GM23338 (cell line): ENCODE data around the gene GREB1L. TPM values are rescaled to one million over a fixed set of nuclear protein-coding genes. Genes with fewer than 3 reads are reported as not detected.
A peak's percentile ranks its signal among the peaks of the same experiment; 100 is the strongest.

Experiments
- ATAC-seq: fragments of 200-7000 bp; cut with Tn5 transposase; 3 replicates; pipeline ENCODE4 v1.9.1; 2020
- DNase-seq: peaks from one replicate; pipeline ENCODE4 v3.0.0-alpha.2; 2015; ENCODE audit warnings: low spot score
- H2AFZ ChIP-seq: fragments of 200-600 bp; sonication (generic); 2 replicates; pipeline ENCODE4 v1.8.0; 2016; ENCODE audit warnings: antibody characterized with exemption, mild to moderate bottlenecking, moderate library complexity
- H3F3A ChIP-seq: fragments of 200-600 bp; sonication (generic); replicated peaks from 2 replicates; pipeline ENCODE4 v1.8.0; 2017; ENCODE audit warnings: antibody characterized with exemption, mixed run types, low read depth
- H3K27ac ChIP-seq: fragments of 200-600 bp; sonication (generic); 2 replicates; pipeline ENCODE4 v1.6.1; 2016; ENCODE audit warnings: low read depth
- H3K27me3 ChIP-seq: fragments of 200-600 bp; sonication (generic); 2 replicates; pipeline ENCODE4 v1.8.0; 2016; ENCODE audit warnings: mild to moderate bottlenecking, mixed run types, moderate library complexity; ENCODE audit not compliant: insufficient read depth
- H3K36me3 ChIP-seq: fragments of 200-600 bp; sonication (generic); 2 replicates; pipeline ENCODE4 v1.8.0; 2016; ENCODE audit warnings: mild to moderate bottlenecking; ENCODE audit not compliant: insufficient read depth
- H3K4me1 ChIP-seq: fragments of 200-600 bp; sonication (generic); 2 replicates; pipeline ENCODE4 v1.8.0; 2016; ENCODE audit warnings: mild to moderate bottlenecking, moderate library complexity; ENCODE audit not compliant: insufficient read depth
- H3K4me2 ChIP-seq: fragments of 200-600 bp; sonication (generic); 2 replicates; pipeline ENCODE4 v1.7.1; 2017; ENCODE audit warnings: mixed run types
- H3K4me3 ChIP-seq: fragments of 200-600 bp; sonication (generic); 2 replicates; pipeline ENCODE4 v1.6.1; 2016; ENCODE audit warnings: mixed run types
- H3K79me2 ChIP-seq: fragments of 200-600 bp; sonication (generic); replicated peaks from 2 replicates; pipeline ENCODE4 v1.8.0; 2017; ENCODE audit warnings: mild to moderate bottlenecking; ENCODE audit not compliant: insufficient read depth
- H3K9me2 ChIP-seq: fragments of 200-600 bp; sonication (generic); 2 replicates; pipeline ENCODE4 v1.8.0; 2017; ENCODE audit not compliant: insufficient read depth
- H4K20me1 ChIP-seq: fragments of 200-600 bp; sonication (generic); replicated peaks from 2 replicates; pipeline ENCODE4 v1.8.0; 2017; ENCODE audit warnings: mild to moderate bottlenecking; ENCODE audit not compliant: insufficient read depth
- H3K27ac Mint-ChIP-seq: 2 replicates; pipeline ENCODE4 v1.8.0; 2020; ENCODE audit warnings: inconsistent platforms, mild to moderate bottlenecking, moderate library complexity, mixed read lengths
- H3K27me3 Mint-ChIP-seq: 3 replicates; pipeline ENCODE4 v1.8.0; 2022; ENCODE audit warnings: low read depth, mild to moderate bottlenecking, moderate library complexity, mixed read lengths, inconsistent platforms; ENCODE audit not compliant: insufficient read depth, poor library complexity
- H3K36me3 Mint-ChIP-seq: 3 replicates; pipeline ENCODE4 v1.8.0; 2021; ENCODE audit warnings: low read depth, mild to moderate bottlenecking, inconsistent platforms, moderate library complexity, mixed read lengths
- H3K4me1 Mint-ChIP-seq: 3 replicates; pipeline ENCODE4 v1.8.0; 2020; ENCODE audit warnings: mild to moderate bottlenecking, inconsistent platforms, mixed read lengths
- H3K4me3 Mint-ChIP-seq: 3 replicates; pipeline ENCODE4 v1.8.0; 2021; ENCODE audit warnings: moderate library complexity, mild to moderate bottlenecking, inconsistent platforms, mixed read lengths
- H3K9me3 Mint-ChIP-seq: 3 replicates; pipeline ENCODE4 v1.8.0; 2020; ENCODE audit warnings: moderate library complexity, mild to moderate bottlenecking, inconsistent platforms, mixed read lengths
- ETS1 ChIP-seq: IDR thresholded peaks from 2 replicates; pipeline ENCODE4 v1.6.1; 2016; ENCODE audit warnings: antibody characterized with exemption
- EZH2 ChIP-seq: fragments of 200-600 bp; sonication (generic); IDR thresholded peaks from one replicate; pipeline ENCODE4 v1.8.0; 2017; ENCODE audit warnings: antibody characterized with exemption, mild to moderate bottlenecking, low read depth; ENCODE audit not compliant: unreplicated experiment
- EZH2phosphoT487 ChIP-seq: fragments of 200-600 bp; sonication (generic); IDR thresholded peaks from one replicate; pipeline ENCODE4 v1.8.1; 2018; ENCODE audit warnings: antibody characterized with exemption; ENCODE audit not compliant: unreplicated experiment
- NANOG ChIP-seq: IDR thresholded peaks from 2 replicates; pipeline ENCODE4 v1.6.1; 2016; ENCODE audit warnings: antibody characterized with exemption, borderline replicate concordance
- POLR2AphosphoS5 ChIP-seq: IDR thresholded peaks from 2 replicates; pipeline ENCODE4 v1.6.1; 2016; ENCODE audit warnings: antibody characterized with exemption, low read depth
- ZNF114 ChIP-seq: fragments of 250-450 bp; sonication (Bioruptor Pico); IDR thresholded peaks from 2 replicates; pipeline ENCODE4 v1.5.0; 2020; ENCODE audit warnings: mild to moderate bottlenecking, moderate library complexity
- polyA plus RNA-seq: library from polyadenylated mRNA; unstranded; fragments of >200 nt; fragmentation: Nextera tagmentation; extraction: Ambion mirVana; gene quantifications from 2 replicates; pipeline ENCODE4 v1.2.1, GENCODE V29; 2016
- total RNA-seq: library from RNA; depleted of rRNA; stranded (reverse); fragments of >200 nt; shearing (Covaris generic); gene quantifications from 2 replicates; pipeline ENCODE4 v1.2.3, GENCODE V29; 2014
- TF ChIP-seq, protein P1 (sequence below): IDR thresholded peaks from one replicate; pipeline ENCODE4 v1.6.1; 2018; ENCODE audit warnings: antibody characterized with exemption; ENCODE audit not compliant: unreplicated experiment
- TF ChIP-seq, protein P2 (sequence below), 2 experiments: fragments of 200-600 bp in 1 of 2; sonication (generic) in 1 of 2; conservative IDR thresholded peaks; 2 replicates each; pipeline versions ENCODE4 v1.5.1 to v1.6.1; 2016 to 2017; ENCODE audit warnings: antibody characterized with exemption in 2 of 2, low read depth in 2 of 2, mild to moderate bottlenecking in 2 of 2, moderate library complexity in 1 of 2

The GREB1L gene
- total and polyA plus RNA-seq, 2 experiments from 2014 or later = 0.03 to 0.29 TPM

DNA sequence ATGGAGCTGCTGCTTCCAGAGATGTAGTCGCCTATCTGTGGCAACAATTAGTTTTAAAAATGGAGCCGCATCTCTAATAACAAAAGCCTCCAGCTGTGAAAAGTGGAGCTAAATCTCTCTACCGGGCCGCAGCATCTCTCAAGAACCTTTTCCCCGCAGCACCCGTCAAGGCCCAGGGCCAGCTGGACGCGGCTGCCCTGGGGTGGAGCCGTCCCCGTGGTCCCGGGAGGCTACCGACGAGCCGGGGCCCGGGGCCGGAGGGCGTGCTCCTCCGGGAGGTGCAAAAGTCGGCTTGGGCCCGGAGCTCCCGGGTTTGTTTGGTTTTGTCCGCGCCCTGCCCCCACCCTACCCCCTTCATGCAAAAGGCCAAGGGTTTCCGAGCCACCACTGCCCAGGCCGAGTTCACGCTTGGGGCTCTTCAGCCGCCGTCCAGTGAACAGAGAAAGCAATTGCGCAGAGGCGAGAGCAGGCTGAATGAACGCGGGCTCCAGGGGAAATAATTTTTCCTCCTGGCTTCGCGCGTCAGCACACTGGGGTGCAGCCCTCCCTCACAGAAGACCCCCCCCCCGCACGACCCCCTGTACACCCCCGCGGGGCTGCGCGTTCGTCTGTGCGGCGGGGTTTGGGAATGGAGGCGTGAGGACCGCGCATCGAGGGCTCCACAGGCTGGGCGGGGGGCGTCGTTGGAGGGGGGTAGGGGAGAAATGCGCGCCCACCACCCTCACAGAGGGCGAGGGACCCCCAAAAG is 557 bp upstream of the GREB1L start:
- ATAC-seq (peak; percentile 49), DNase-seq (peak; percentile 64)
- Mint-ChIP-seq H3K27me3 (peaks cover 74% of the 10 kb centered on the region), H3K4me3 (peak overlapping the region; percentile 70), H3K27ac (no peak overlapping the region), H3K36me3 (no peaks in the 10 kb centered on the region; the same call in 2 of the 3 replicates), H3K9me3 (no peaks in the 10 kb centered on the region), H3K4me1 (peaks cover 10% of the 10 kb centered on the region)
- peak overlapping the region; percentile 85 for H3K4me2 ChIP-seq
- peaks cover 18% of the 10 kb centered on the region for H3K4me1 ChIP-seq
- TF ChIP-seq, protein P1, sequence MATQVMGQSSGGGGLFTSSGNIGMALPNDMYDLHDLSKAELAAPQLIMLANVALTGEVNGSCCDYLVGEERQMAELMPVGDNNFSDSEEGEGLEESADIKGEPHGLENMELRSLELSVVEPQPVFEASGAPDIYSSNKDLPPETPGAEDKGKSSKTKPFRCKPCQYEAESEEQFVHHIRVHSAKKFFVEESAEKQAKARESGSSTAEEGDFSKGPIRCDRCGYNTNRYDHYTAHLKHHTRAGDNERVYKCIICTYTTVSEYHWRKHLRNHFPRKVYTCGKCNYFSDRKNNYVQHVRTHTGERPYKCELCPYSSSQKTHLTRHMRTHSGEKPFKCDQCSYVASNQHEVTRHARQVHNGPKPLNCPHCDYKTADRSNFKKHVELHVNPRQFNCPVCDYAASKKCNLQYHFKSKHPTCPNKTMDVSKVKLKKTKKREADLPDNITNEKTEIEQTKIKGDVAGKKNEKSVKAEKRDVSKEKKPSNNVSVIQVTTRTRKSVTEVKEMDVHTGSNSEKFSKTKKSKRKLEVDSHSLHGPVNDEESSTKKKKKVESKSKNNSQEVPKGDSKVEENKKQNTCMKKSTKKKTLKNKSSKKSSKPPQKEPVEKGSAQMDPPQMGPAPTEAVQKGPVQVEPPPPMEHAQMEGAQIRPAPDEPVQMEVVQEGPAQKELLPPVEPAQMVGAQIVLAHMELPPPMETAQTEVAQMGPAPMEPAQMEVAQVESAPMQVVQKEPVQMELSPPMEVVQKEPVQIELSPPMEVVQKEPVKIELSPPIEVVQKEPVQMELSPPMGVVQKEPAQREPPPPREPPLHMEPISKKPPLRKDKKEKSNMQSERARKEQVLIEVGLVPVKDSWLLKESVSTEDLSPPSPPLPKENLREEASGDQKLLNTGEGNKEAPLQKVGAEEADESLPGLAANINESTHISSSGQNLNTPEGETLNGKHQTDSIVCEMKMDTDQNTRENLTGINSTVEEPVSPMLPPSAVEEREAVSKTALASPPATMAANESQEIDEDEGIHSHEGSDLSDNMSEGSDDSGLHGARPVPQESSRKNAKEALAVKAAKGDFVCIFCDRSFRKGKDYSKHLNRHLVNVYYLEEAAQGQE = no peak
- TF ChIP-seq EZH2 (peak; percentile 77), ZNF114 (CRISPR knock-in tag) (no peak)
- TF ChIP-seq, protein P2, sequence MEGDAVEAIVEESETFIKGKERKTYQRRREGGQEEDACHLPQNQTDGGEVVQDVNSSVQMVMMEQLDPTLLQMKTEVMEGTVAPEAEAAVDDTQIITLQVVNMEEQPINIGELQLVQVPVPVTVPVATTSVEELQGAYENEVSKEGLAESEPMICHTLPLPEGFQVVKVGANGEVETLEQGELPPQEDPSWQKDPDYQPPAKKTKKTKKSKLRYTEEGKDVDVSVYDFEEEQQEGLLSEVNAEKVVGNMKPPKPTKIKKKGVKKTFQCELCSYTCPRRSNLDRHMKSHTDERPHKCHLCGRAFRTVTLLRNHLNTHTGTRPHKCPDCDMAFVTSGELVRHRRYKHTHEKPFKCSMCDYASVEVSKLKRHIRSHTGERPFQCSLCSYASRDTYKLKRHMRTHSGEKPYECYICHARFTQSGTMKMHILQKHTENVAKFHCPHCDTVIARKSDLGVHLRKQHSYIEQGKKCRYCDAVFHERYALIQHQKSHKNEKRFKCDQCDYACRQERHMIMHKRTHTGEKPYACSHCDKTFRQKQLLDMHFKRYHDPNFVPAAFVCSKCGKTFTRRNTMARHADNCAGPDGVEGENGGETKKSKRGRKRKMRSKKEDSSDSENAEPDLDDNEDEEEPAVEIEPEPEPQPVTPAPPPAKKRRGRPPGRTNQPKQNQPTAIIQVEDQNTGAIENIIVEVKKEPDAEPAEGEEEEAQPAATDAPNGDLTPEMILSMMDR (conservative IDR thresholded peaks at IDR 0.05; ENCODE audit: low read depth in 2 of 2) = no peak
- H3K27ac ChIP-seq = no peak overlapping the region
- no peaks in the 10 kb centered on the region for H3K79me2 ChIP-seq
- H3K4me3 ChIP-seq = peak overlapping the region; percentile 70
- H2AFZ ChIP-seq = peak overlapping the region; percentile 90
- no peaks in the 10 kb centered on the region for H3K9me2 ChIP-seq
- peaks cover 97% of the 10 kb centered on the region for H3K27me3 ChIP-seq
- no peaks in the 10 kb centered on the region for H3F3A ChIP-seq
- no peaks in the 10 kb centered on the region for H3K36me3 ChIP-seq
- H4K20me1 ChIP-seq = peaks cover 21% of the 10 kb centered on the region

DNA sequence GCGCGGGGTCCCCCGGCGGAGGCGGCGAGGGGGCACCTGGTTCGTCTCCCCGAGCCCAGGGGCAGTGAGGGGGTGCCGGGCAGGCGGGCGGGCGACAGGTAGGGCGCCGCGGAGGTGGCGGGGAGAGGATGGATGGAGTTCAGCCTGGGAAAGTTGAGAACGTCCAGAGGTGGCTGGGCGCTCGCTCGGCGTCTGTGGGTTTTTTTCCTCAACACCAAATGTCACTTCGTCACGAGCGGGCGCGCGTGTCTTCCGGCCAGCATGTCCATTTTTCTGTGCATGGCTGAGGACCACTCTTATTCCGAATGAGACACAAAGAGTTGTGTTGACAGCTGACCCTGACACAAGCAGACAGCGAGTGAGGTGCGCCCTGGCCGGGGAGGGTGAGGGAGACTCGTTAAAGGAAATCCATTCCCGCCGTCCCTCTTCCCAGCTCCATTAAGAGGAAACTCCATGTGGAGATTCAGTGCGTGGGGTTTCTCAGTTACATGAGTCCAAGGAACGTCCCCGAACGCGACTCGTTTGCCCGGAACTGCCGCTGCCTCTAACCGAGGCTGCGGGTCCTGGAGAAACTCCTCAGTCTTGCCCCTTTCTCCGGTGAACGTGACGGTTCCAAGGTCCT is 859 bp downstream of the GREB1L start:
- Histone ChIP-seq H2AFZ (peak overlapping the region; percentile 78; the same call in 1 of the 2 replicates), H3K9me2 (no peaks in the 10 kb centered on the region), H3K27ac (no peak overlapping the region), H3K4me3 (peak overlapping the region; percentile 66), H4K20me1 (peaks cover 21% of the 10 kb centered on the region), H3K27me3 (peaks cover 98% of the 10 kb centered on the region), H3K4me1 (peaks cover 18% of the 10 kb centered on the region), H3K4me2 (peak overlapping the region; percentile 82), H3K79me2 (no peaks in the 10 kb centered on the region), H3F3A (no peaks in the 10 kb centered on the region), H3K36me3 (no peaks in the 10 kb centered on the region)
- no peaks in the 10 kb centered on the region for H3K9me3 Mint-ChIP-seq
- H3K27ac Mint-ChIP-seq = no peak overlapping the region
- peak overlapping the region; percentile 66 for H3K4me3 Mint-ChIP-seq
- peaks cover 70% of the 10 kb centered on the region for H3K27me3 Mint-ChIP-seq
- DNase-seq (peak; percentile 40), ATAC-seq (peak; percentile 25)
- TF ChIP-seq, protein P1 = no peak
- TF ChIP-seq NANOG = no peak
- no peak for TF ChIP-seq ETS1
- TF ChIP-seq POLR2AphosphoS5 = no peak
- no peak for TF ChIP-seq EZH2phosphoT487
- peaks cover 10% of the 10 kb centered on the region for H3K4me1 Mint-ChIP-seq
- no peaks in the 10 kb centered on the region; the same call in 2 of the 3 replicates for H3K36me3 Mint-ChIP-seq
